NOMO-1 treated with dmso at 0.1 percent for 144 hours (cell line): ENCODE measurements around the gene LRRTM2.
"Not testable (repeated sequence)": the region's sequence is repeated elsewhere in the genome, so short reads cannot be mapped to it uniquely, and the experiment has no call there.

Source experiments
- DNase-seq: peaks from one replicate; lab custom pipeline; 2025; ENCODE audit not compliant: unreplicated experiment; lab: John Stamatoyannopoulos, UW

LRRTM2 gene, protein sequence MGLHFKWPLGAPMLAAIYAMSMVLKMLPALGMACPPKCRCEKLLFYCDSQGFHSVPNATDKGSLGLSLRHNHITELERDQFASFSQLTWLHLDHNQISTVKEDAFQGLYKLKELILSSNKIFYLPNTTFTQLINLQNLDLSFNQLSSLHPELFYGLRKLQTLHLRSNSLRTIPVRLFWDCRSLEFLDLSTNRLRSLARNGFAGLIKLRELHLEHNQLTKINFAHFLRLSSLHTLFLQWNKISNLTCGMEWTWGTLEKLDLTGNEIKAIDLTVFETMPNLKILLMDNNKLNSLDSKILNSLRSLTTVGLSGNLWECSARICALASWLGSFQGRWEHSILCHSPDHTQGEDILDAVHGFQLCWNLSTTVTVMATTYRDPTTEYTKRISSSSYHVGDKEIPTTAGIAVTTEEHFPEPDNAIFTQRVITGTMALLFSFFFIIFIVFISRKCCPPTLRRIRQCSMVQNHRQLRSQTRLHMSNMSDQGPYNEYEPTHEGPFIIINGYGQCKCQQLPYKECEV

DNA sequence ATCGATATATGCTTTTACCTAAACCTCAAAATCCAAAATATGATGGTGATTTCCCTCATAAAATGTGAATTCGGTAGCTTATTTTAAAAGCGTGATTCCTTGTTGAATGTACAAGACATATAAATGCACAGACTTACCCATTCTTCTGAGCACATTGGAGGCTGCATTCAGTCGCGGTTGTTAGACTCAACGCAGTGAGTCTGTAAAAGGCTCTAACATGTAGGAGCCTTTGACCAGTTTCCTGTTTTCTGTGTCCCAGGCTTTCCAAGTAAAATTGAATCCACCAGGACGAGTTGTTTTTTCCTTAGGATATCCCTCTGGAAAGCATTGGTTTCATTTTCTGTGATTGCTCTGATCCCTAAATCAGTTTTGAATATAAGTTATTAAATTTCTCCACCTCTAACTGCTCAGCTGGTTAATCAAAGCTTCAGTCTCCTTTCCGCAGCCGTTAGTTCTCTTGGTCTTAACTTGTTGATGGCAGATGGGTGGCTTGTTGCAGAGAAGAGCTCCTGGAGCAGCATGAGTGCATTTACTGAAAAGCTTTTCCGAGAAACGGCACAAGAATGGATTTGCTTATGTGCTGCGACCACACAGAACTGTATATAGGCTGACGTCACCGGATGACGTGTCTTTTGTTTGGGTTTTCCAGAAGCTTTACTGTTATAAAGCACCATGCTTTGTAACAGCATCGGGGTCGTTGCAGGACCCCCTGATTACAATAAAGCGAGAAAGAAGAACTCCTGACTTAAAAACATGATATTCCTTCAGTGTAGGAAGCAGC, at the start of gene LRRTM2:
LRRTM2 (minus strand) TSS at position 565 of the 781 bp plus-strand sequence; CDS start at position 141, 424 bp downstream.
- DNase-seq, result no peak

DNA sequence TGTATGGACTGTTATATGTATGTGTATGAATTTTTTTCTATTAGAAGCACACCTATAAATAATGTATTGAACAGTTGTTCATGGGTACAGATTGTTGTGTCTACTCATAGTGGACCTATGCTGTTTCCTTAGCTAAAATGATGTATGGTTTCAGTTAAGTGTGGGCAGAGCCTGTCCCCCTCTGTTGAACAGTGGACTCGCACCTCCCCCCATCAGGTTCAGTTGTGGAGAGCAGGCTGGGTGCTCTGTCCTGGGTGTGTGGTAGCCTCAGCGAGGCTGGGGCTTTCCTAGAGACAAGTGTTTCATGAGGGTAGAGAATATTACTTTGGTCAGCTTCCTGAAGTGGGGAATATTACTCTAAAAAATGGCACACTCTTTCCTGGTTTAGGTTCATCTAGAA, 47.4 kb upstream of the LRRTM2 start:
- DNase-seq, result no peak

DNA sequence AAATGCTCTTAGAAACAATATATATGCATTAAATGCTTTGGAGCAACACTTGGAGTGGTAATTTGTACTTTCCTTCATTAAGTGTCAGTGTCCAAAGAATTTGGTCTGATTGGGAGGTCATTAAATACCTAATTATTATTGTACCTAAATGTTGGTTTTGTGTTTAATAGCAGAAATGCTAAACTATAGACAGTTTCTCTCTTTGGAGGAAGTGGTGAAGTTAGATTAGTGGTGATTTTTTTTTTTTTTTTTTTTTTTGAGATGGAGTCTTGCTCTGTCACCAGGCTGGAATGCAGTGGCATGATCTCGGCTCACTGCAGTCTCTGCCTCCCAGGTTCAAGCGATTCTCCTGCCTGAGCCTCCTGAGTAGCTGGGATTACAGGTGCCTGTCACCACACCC, 46.2 kb upstream of the LRRTM2 start:
- DNase-seq, result not testable (repeated sequence)

DNA sequence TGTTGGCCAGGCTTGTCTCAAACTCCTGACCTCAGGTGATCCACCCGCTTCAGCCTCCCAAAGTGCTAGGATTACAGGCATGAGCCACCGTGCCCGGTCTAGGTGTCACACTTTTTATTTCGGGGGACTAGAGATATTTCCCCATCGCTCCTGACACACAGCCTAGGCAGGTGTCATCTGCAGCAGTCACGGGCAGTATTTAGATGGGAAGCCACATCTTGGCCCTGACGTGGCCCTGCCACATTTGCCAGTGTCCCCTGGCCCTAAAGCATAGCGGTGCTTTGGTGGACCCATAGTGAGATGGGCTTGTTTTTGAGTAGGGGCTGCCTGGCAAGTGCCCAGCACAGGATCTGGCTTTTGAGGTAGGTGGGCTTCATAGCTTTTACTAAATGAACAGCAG, 45.0 kb upstream of the LRRTM2 start:
- no peak for DNase-seq

DNA sequence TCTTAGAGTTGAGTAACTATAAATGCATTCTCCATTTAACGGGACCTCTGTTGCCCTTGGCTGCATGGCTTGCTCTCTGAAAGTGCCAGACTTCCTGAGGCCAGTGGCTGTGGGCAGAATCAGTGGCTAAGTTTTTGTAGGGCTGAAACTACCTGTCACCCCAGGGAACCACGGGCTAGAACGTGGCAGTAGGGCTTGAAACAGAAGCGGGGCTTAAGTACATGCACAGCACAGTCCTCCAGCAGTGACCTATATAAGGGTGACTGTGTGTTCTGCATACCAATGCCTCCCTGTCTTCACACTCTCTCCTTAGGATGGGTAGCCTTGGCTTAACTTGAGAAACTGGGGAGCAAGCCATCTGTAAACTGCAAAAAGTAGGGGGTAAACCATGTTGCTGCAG, 43.6 kb upstream of the LRRTM2 start:
- DNase-seq, result no peak

DNA sequence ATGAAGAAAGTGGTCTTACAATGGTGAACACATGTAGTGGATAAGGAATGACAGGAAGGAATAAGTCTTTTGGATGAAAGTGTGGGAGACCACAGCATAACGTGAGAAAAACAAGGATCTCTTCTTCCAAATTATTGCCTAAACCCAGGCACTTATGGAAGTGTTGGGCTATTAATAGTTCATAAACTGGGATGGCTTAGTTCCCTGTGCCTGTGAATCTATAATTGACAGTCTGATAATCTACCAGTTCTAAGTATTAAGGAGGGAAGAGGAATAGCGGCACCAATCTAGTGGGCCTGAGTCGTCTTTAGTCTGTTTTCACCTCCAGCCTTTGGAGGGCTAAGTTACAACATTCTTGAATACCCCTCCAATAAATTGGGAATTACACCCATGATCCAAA, 39.2 kb upstream of the LRRTM2 start:
- no peak for DNase-seq

DNA sequence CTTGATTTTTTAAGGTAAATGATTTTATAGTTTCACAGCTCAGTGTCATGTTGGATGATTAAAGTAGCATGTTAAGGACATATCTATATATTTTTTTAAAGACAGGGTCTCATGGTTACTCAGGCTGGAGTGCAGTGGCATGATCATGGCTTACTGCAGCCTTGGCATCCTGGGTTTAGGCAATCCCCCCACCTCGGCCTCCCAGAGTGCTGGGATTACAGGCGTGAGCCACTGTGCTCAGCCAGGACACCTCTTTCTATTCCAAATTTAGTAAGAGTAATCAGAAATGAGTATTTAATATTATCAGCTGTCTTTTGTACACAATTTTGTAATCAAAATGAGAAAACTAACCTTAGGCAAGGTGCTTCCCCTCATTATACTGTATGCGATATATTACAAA, 38.6 kb upstream of the LRRTM2 start:
- DNase-seq, result no peak

DNA sequence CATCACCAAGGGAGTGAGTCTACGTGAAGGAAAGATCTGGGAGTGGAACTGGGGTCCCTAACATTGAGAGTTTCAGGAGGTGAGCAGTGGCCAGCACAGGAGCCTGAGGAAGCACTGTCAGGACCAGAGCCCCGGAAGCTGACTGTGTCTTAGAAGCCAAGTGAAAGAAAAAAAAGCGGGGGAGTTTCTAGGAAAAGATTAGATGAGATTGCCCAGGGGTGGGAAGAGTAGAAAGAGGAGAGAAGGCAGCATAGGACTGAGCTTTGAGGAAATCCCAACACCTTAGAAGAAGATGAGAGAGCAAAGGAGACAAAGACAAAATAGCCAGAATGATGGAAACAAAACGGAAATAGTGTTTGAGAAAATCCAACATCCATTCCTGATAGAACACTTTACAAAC, 37.0 kb upstream of the LRRTM2 start:
- DNase-seq, result no peak

DNA sequence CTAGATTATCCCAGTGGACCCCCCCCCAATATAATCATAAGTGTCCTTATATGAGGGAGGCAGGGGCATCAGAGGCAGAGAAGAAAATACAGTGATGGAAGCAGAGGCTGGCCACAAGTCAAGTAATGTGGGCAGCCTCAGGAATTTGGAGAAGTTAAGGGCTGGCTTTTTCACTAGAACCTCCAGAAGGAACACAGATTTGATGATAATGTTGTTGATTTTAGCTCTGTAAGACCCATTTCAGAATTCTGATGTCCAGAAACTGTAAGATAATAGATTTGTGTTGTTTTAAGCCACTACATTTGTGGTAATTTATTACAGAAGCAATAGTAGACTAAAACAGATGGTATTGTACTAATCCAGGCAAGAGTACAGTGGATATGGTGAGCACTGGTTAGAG, 36.3 kb upstream of the LRRTM2 start:
- no peak for DNase-seq

DNA sequence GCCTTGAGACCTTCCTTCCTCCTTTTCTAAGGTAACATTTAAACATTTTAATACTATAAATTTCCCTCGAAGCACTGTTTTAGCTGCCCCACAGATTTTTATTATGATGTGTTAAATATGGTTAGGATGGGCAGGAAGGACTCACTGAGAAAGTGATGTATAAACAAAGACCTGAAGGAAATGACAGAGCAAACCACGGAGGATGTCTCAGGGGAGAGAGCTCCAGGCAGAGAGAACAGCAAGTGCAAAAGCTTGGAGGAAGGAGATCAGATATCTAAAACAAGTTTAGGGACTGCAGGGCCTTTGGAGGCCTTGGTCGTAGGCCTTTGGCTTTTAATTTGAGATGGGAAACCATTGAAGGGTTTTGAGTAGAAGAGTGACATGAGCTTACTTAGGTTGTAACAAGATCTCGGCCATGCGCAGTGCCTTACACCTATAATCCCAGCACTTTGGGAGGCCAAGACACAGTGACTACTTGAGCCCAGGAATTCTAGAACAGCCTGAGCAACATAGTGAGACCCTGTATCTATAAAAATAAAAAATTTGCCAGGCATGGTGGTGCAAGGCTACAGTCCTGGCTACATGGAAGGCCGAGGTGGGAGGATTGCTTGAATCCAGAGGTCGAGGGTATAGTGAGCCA, 35.5 kb upstream of the LRRTM2 start:
- DNase-seq, result no peak

DNA sequence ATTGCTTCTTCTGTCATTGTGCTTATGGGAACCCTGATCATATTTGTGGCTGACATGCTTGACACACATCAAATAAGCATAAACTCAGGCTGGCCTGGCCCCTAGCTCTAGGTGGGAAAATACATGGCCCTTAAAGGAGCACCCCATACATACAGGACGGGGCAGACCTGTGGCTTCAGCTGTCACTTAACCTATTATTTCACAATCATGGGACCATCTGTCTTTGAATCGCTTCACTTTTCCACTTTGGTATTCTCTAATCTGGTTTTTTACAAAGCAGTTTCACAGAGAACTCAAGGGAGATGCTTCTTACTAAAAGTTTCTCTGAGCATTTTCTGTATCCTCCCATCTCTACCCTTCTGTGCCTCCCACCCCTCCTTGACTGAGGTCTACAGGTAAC, 34.6 kb upstream of the LRRTM2 start:
- no peak for DNase-seq

DNA sequence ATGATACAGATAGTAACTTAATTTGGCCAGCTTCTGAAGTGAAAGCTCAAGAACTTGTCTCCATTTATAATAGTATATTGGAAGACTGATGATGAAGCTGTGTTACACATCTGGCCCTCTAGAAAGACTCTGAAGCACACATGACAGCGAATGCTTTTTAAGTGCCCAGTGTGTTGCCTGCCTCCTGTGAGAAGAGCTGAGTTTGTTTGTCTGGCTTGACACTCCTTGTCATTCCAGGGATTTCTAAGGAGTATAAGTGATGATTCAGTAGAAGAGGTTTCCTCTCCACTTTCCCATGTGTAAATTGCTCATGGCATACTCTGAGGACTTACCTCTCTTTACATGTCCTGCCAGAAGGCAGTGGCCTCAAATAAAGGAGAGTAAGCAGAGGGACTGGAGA, 30.4 kb upstream of the LRRTM2 start:
- DNase-seq, result no peak

DNA sequence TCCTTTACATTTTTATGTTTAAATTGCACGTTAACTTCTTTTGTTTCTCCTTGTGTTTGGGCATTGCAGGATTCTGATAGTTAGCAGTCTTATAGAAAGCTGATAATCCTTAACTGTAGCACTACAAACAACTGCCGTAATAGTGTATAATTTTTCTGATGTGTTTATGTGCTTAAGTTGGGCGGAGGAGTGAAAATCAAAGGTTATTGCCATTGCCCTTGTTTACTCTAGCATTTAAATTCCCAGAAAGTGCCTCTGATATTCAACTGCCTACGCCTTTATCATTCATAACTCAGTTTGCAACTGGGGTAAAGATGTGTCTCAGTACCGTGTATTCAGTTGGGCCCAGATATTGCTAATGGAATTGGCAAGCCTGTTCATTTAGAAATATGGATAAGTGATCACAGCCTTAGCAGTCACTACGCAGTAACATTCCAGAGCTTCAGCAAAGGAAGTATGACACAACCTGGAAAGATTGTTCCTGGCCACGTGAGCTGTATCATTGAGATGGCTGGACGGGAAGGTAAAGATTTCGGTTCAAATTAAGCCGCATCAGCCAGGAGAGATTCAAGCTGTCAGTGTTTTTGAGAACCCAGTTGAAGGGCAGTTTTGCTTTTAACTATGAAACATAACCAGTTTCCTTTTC, 28.1 kb upstream of the LRRTM2 start:
- no peak for DNase-seq

DNA sequence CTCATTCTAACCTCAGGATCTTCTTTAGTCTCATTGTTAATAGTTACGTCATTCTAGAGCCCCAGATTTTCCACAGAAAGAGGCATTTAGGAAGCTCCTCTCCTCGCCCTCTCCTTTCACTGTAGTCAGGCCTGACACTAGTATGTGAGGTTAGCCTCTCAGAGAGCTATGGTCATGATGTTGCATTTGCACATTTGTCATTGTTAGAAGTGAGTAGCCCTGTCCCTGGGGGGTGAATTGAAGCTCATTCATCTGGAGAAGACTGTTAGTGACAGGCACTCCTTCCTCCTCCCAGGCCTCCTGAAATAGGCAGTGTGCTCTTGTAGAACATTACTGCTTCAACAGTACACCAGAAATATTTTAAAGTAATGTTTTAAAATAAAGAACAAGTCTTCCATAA, 26.6 kb upstream of the LRRTM2 start:
- DNase-seq, result no peak

DNA sequence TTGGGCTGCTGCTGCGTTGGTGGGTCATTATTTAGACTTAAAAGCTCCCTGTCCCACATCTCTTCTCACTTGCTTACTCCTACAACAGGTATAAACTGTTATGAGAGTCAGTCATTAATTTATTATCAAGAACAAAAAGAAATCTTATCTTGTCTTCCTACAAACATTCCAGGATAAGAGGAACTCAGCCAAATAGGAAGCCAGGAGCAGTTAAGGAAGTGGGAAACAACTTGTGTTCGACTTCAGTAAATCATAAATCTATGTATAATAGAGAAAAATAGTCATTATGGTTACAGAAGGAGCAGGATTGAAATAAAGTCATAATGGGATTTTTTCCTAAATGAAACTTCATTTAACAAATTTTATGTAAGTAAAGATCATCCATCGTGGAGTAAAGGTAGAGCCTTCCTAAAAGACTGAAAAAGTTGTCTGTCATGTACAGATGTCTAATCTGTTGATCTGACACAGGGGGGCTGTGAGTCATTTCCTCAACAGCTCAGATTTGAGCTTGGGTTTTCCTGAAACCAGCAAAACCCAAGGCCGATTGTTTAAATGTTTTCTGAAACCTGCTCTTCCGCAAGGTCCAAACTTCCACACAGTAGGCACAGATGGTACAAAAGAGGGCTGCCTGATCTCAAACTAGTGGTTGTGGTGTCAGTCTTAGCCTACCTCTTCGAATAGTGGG, 25.3 kb upstream of the LRRTM2 start:
- no peak for DNase-seq

DNA sequence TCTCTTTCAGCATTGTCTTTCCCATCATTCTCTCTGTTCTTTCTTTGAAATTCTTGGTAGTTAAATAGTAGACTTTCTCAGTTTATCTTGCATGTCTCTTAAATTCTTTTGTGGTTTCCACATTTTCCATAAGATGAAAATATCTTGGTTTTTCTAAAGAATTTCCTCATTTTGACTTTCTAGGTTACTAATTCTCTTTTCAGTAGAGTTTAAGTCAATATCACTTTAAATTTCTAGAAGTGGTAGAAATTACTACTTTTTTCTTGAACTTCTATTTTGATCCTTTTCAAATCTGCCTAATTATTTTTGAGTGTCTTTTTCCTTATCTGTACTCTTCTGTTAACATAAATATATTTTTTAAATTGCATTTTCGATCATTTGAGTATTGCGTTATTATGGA, 23.6 kb upstream of the LRRTM2 start:
- no peak for DNase-seq

DNA sequence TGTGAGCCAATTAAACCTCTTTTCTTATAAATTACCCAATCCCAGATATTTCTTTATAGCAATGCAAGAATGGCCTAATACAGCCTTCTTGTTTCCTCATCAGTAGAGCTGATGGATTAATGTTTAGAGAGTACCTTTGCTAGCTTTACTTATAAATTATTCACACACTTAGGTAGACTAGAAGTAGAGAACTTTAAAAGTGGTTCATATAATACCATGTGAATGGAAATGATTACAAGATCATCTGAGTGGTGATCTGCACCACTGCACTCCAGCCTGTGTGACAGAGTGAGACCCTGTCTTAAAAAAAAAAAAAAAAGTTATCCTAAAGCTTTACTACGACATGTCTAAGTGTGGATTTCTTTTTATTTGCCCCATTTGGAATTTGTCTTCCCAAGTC, 23.2 kb upstream of the LRRTM2 start:
- no peak for DNase-seq

DNA sequence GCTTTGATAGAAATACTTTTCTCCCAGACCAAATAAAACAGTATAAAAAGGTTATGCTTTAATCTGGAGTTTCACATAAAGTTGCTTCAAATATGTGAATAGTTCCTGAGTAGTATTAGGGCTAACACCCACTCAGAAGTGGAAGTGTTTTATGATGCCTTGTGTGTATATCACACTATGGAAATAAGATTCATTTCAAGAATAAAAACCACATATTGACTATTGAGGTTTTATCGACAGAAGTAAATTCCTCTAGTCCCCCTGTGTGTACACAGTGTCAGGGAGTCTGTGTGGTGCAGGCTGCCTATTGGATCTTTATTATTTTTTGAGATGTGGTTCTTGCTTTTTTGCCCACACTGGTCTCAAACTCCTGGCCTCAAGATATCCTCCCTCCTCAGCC, 20.8 kb upstream of the LRRTM2 start:
- no peak for DNase-seq

DNA sequence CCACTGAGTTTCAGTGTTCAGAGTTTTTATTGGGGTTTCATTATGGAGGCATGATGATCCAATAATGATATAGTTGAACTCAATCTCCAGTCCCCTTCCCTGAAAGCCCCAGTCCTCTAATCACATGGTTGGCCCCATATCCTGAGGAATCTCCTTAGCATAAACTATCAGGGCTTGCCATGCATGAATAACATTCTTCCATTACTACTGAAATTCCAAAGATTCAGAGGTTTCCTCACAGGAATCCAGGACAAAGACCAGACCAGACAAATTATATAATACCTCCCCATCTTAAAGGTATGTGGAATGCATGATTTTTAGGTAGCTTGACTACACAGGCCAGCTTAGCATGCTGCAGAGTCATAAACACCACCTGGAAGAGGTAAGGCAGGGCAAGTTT, 15.5 kb upstream of the LRRTM2 start:
- no peak for DNase-seq

DNA sequence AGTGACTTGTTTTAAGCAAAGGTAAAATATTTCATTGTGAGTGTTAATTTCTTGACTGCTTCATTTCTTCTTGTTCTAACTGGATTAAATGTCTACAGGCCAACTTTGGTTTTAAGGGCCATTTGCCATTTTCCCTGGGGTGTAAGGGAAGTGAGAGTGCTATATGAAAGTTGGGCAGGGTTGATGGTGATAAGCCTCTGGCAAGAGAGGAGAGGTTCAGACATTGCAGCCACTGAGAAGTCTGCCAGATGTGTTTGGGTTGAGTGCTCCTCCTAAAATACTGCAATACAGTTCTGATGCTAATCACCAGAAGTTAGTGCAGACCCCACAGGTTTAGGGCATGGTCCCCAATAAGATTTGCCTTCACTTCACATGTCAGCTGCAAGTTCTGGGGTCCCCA, 14.9 kb upstream of the LRRTM2 start:
- no peak for DNase-seq

DNA sequence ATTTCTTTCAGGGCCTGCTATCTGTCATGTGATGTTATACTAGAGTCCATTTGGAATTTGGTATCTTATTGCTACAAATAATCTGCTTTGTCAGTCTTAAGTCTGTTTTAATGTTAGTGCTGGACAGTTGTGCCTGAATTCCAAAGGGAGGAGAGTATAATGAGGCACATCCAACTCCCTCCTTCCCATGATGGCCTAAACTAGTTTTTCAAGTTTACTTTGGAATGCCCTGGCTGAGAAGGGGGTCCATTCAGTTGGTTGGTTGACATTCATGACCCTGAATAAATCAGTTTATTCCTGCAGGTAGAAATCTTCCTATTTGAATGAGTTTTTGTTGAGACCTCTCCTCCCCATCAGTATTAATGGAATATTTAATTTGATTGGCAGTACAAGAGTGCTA, 9.4 kb upstream of the LRRTM2 start:
- DNase-seq, result no peak
